ENCODE measurements around the gene SERPINI1.

The SERPINI1 gene

GRCh38 chr3:167844528-167844927 is 109.0 kb downstream of the SERPINI1 start:
- no peak overlapping the region for H3K9ac ChIP-seq
- no peak overlapping the region for H3K27ac ChIP-seq
- no peak overlapping the region for H3K4me3 ChIP-seq
- peaks cover 6 to 27% (median 8%) of the 10 kb centered on the region in 10 experiments; a peak in 16 of 20 replicates for H3K4me1 ChIP-seq
- TF ChIP-seq Cebpa-rat (IDR thresholded peaks at IDR 0.05), result no peak
- H3K4me2 ChIP-seq, result no peak overlapping the region; a peak in 1 of 22 replicates
- no peaks in the 10 kb centered on the region for H3K36me3 ChIP-seq
- no peaks in the 10 kb centered on the region for H3K27me3 ChIP-seq
- H4K20me1 ChIP-seq, result no peaks in the 10 kb centered on the region
- peaks cover 0 to 4% (median 0%) of the 10 kb centered on the region in 11 experiments; a peak in 3 of 22 replicates for H3K9me3 ChIP-seq (replicated peaks in 1 of 11)

- H3K27me3 ChIP-seq, result peaks cover 0 to 16% (median 0%) of the 10 kb centered on the region in 11 experiments; a peak in 3 of 22 replicates
- H3K9ac ChIP-seq, result no peak overlapping the region
- no peak overlapping the region for H3K4me3 ChIP-seq
- TF ChIP-seq Cebpa-rat (IDR thresholded peaks at IDR 0.05), result no peak
- 0 out of 20 replicates have a peak, but pooled peaks cover 0 to 3% (median 0%) of the 10 kb centered on the region in 10 experiments for H3K4me1 ChIP-seq
- peaks cover 0 to 4% (median 0%) of the 10 kb centered on the region in 11 experiments; a peak in 3 of 22 replicates for H3K9me3 ChIP-seq (replicated peaks in 1 of 11)
- no peaks in the 10 kb centered on the region for H3K36me3 ChIP-seq
- H3K27ac ChIP-seq, result no peak overlapping the region
- no peak overlapping the region for H3K4me2 ChIP-seq
- H4K20me1 ChIP-seq, result no peaks in the 10 kb centered on the region
Observed at GRCh38 chr3:167851171-167851570, 115.7 kb downstream of the SERPINI1 start.

- no peaks in the 10 kb centered on the region for H3K36me3 ChIP-seq
- no peaks in the 10 kb centered on the region for H4K20me1 ChIP-seq
- no peak overlapping the region for H3K9ac ChIP-seq
- H3K4me1 ChIP-seq, result 0 out of 20 replicates have a peak, but pooled peaks cover 0 to 3% (median 0%) of the 10 kb centered on the region in 10 experiments
- H3K27me3 ChIP-seq, result peaks cover 0 to 21% (median 0%) of the 10 kb centered on the region in 11 experiments; a peak in 3 of 22 replicates
- H3K9me3 ChIP-seq (replicated peaks in 1 of 11), result peaks cover 0 to 4% (median 0%) of the 10 kb centered on the region in 11 experiments; a peak in 3 of 22 replicates
- no peak overlapping the region for H3K27ac ChIP-seq
- H3K4me2 ChIP-seq, result no peak overlapping the region; a peak in 1 of 22 replicates
- TF ChIP-seq Cebpa-rat (IDR thresholded peaks at IDR 0.05), result no peak
- H3K4me3 ChIP-seq, result no peak overlapping the region
Observed at GRCh38 chr3:167851749-167852148, 116.2 kb downstream of the SERPINI1 start.

- no peak overlapping the region for H3K4me3 ChIP-seq
- H3K9me3 ChIP-seq (replicated peaks in 1 of 11), result peaks cover 0 to 4% (median 0%) of the 10 kb centered on the region in 11 experiments; a peak in 3 of 22 replicates
- no peak for TF ChIP-seq Cebpa-rat (IDR thresholded peaks at IDR 0.05)
- H3K36me3 ChIP-seq, result no peaks in the 10 kb centered on the region
- no peak overlapping the region for H3K27ac ChIP-seq
- H3K4me2 ChIP-seq, result no peak overlapping the region; a peak in 1 of 22 replicates
- H3K9ac ChIP-seq, result no peak overlapping the region
- H3K27me3 ChIP-seq, result peaks cover 0 to 25% (median 0%) of the 10 kb centered on the region in 11 experiments; a peak in 3 of 22 replicates
- 0 out of 20 replicates have a peak, but pooled peaks cover 0 to 3% (median 0%) of the 10 kb centered on the region in 10 experiments for H3K4me1 ChIP-seq
- no peaks in the 10 kb centered on the region for H4K20me1 ChIP-seq
Observed at GRCh38 chr3:167852216-167852615, 116.7 kb downstream of the SERPINI1 start.

- Histone ChIP-seq H3K36me3 (no peaks in the 10 kb centered on the region), H3K4me1 (peaks cover 0 to 4% (median 0%) of the 10 kb centered on the region in 10 experiments; a peak in 5 of 20 replicates), H4K20me1 (no peaks in the 10 kb centered on the region), H3K27me3 (peaks cover 0 to 30% (median 0%) of the 10 kb centered on the region in 11 experiments; a peak in 4 of 22 replicates), H3K4me3 (no peak overlapping the region), H3K9ac (no peak overlapping the region), H3K9me3 (replicated peaks in 1 of 11) (no peaks in the 10 kb centered on the region), H3K27ac (no peak overlapping the region), H3K4me2 (no peak overlapping the region)
- no peak for TF ChIP-seq Cebpa-rat (IDR thresholded peaks at IDR 0.05)
Observed at GRCh38 chr3:167854063-167854462, 118.5 kb downstream of the SERPINI1 start.

GRCh38 chr3:167854846-167855245 is 119.3 kb downstream of the SERPINI1 start:
- H3K27ac ChIP-seq, result no peak overlapping the region
- no peak overlapping the region for H3K4me3 ChIP-seq
- H3K36me3 ChIP-seq, result no peaks in the 10 kb centered on the region
- TF ChIP-seq Cebpa-rat (IDR thresholded peaks at IDR 0.05), result no peak
- peaks cover 0 to 12% (median 2%) of the 10 kb centered on the region in 10 experiments; a peak in 9 of 20 replicates for H3K4me1 ChIP-seq
- H3K27me3 ChIP-seq, result peaks cover 0 to 30% (median 0%) of the 10 kb centered on the region in 11 experiments; a peak in 4 of 22 replicates
- no peaks in the 10 kb centered on the region for H4K20me1 ChIP-seq
- H3K9ac ChIP-seq, result no peak overlapping the region
- H3K4me2 ChIP-seq, result no peak overlapping the region
- H3K9me3 ChIP-seq (replicated peaks in 1 of 11), result no peaks in the 10 kb centered on the region

GRCh38 chr3:167855306-167855705 is 119.8 kb downstream of the SERPINI1 start:
- no peaks in the 10 kb centered on the region for H3K36me3 ChIP-seq
- H3K4me2 ChIP-seq, result no peak overlapping the region
- no peaks in the 10 kb centered on the region for H4K20me1 ChIP-seq
- no peak overlapping the region for H3K4me3 ChIP-seq
- no peaks in the 10 kb centered on the region for H3K9me3 ChIP-seq (replicated peaks in 1 of 11)
- no peak for TF ChIP-seq Cebpa-rat (IDR thresholded peaks at IDR 0.05)
- H3K9ac ChIP-seq, result no peak overlapping the region
- peaks cover 0 to 16% (median 4%) of the 10 kb centered on the region in 10 experiments; a peak in 9 of 20 replicates for H3K4me1 ChIP-seq
- H3K27me3 ChIP-seq, result peaks cover 0 to 30% (median 0%) of the 10 kb centered on the region in 11 experiments; a peak in 4 of 22 replicates
- H3K27ac ChIP-seq, result no peak overlapping the region

GRCh38 chr3:167858865-167859264 is 123.3 kb downstream of the SERPINI1 start:
- H3K4me3 ChIP-seq, result no peak overlapping the region
- peaks cover 0 to 35% (median 0%) of the 10 kb centered on the region in 11 experiments; a peak in 4 of 22 replicates for H3K27me3 ChIP-seq
- no peaks in the 10 kb centered on the region for H3K36me3 ChIP-seq
- no peak overlapping the region for H3K27ac ChIP-seq
- no peak for TF ChIP-seq Cebpa-rat (IDR thresholded peaks at IDR 0.05)
- peaks cover 0 to 50% (median 15%) of the 10 kb centered on the region in 10 experiments; a peak in 11 of 20 replicates for H3K4me1 ChIP-seq
- H3K4me2 ChIP-seq, result peak overlapping the region in 2 of 11 experiments; percentile 80 to 83; a peak in 3 of 22 replicates
- peaks cover 0 to 12% (median 0%) of the 10 kb centered on the region in 11 experiments; a peak in 4 of 22 replicates for H3K9me3 ChIP-seq (replicated peaks in 1 of 11)
- H3K9ac ChIP-seq, result no peak overlapping the region
- no peaks in the 10 kb centered on the region for H4K20me1 ChIP-seq

GRCh38 chr3:167859610-167860009 is 124.1 kb downstream of the SERPINI1 start:
- H4K20me1 ChIP-seq, result no peaks in the 10 kb centered on the region
- H3K9me3 ChIP-seq (replicated peaks in 1 of 11), result peaks cover 0 to 14% (median 0%) of the 10 kb centered on the region in 11 experiments; a peak in 4 of 22 replicates
- no peak overlapping the region for H3K4me3 ChIP-seq
- no peaks in the 10 kb centered on the region for H3K36me3 ChIP-seq
- H3K27me3 ChIP-seq, result peaks cover 0 to 40% (median 0%) of the 10 kb centered on the region in 11 experiments; a peak in 4 of 22 replicates
- no peak overlapping the region for H3K9ac ChIP-seq
- peaks cover 0 to 57% (median 15%) of the 10 kb centered on the region in 10 experiments; a peak in 11 of 20 replicates for H3K4me1 ChIP-seq
- H3K4me2 ChIP-seq, result peak overlapping the region in 5 of 11 experiments; percentile 22 to 83 (median 74); a peak in 9 of 22 replicates
- no peak for TF ChIP-seq Cebpa-rat (IDR thresholded peaks at IDR 0.05)
- peak overlapping the region in 2 of 11 experiments; percentile 41 to 43; a peak in 3 of 22 replicates for H3K27ac ChIP-seq

Measured in BLaER1 treated with 17β-estradiol and CSF1 and Interleukin-3, amounts not matched to agents 10 nM and 100 nM (cell line).